ENCODE results near the gene TPM4.

GRCh38 chr19:16033721-16034120, 42.6 kb upstream of the TPM4 start:
- no peak for TF ChIP-seq CTCF (conservative IDR thresholded peaks at IDR 0.05)
- no peak for TF ChIP-seq EZH2 (IDR thresholded peaks at IDR 0.05; ENCODE audit: low read depth)

All from PC-9 (cell line).